Measurements from ENCODE around the gene MBOAT7.

DNA sequence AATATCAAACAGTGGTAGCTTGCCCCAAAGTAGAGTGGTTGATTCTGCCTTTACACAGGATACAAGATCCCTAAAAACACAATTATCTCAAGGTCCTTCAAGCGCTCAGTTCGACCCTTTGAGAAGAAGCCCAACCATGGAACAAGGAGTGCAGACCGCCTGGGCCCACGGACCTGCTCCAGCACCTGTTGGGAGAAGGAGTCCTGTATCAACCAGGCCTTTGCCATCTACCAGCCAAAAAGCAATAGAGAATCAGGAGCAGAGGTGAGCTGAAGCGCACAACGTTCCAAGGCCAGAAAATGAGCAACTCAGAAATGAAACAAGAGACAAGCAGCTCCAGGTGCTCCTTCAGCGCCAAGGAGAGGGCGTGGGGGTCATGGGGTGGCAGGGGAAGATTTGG, 39.8 kb upstream of the MBOAT7 start:
- TF ChIP-seq SMC3 (IDR thresholded peaks at IDR 0.05) (no peak), MAZ (IDR thresholded peaks at IDR 0.05; ENCODE audit: borderline replicate concordance, low read depth, low read length) (no peak), RAD21 (conservative IDR thresholded peaks at IDR 0.05 in 1 of 2, IDR thresholded peaks at IDR 0.05 in 1 of 2) (no peak), POLR2A (IDR thresholded peaks at IDR 0.05; ENCODE audit: low read length) (no peak), NFE2L2 (conservative IDR thresholded peaks at IDR 0.05; ENCODE audit: low read length) (no peak), HOXB5 (CRISPR knock-in tag; IDR thresholded peaks at IDR 0.05) (no peak), POLR2AphosphoS2 (conservative IDR thresholded peaks at IDR 0.05; ENCODE audit: low read length) (no peak), RCOR1 (IDR thresholded peaks at IDR 0.05; ENCODE audit: low read depth, low read length) (no peak), CHD4 (IDR thresholded peaks at IDR 0.05; ENCODE audit: borderline replicate concordance) (no peak), MAFK (IDR thresholded peaks at IDR 0.05; ENCODE audit: partially characterized antibody) (no peak), EP300 (IDR thresholded peaks at IDR 0.05) (no peak), PHF8 (IDR thresholded peaks at IDR 0.05; ENCODE audit: borderline replicate concordance, low read depth) (no peak)
- TF ChIP-seq, protein P1, sequence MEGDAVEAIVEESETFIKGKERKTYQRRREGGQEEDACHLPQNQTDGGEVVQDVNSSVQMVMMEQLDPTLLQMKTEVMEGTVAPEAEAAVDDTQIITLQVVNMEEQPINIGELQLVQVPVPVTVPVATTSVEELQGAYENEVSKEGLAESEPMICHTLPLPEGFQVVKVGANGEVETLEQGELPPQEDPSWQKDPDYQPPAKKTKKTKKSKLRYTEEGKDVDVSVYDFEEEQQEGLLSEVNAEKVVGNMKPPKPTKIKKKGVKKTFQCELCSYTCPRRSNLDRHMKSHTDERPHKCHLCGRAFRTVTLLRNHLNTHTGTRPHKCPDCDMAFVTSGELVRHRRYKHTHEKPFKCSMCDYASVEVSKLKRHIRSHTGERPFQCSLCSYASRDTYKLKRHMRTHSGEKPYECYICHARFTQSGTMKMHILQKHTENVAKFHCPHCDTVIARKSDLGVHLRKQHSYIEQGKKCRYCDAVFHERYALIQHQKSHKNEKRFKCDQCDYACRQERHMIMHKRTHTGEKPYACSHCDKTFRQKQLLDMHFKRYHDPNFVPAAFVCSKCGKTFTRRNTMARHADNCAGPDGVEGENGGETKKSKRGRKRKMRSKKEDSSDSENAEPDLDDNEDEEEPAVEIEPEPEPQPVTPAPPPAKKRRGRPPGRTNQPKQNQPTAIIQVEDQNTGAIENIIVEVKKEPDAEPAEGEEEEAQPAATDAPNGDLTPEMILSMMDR (IDR thresholded peaks at IDR 0.05), result no peak

All from A549 (cell line).